ENCODE results near the gene DHX38. TPM values are rescaled to one million over a fixed set of nuclear protein-coding genes. Genes with fewer than 3 reads are reported as not detected.
A peak's percentile ranks its signal among the peaks of the same experiment; 100 is the strongest.

The DHX38 gene
- total and polyA plus RNA-seq, 4 donors: 13.9 to 40.9 (median 22.7) TPM

DNA sequence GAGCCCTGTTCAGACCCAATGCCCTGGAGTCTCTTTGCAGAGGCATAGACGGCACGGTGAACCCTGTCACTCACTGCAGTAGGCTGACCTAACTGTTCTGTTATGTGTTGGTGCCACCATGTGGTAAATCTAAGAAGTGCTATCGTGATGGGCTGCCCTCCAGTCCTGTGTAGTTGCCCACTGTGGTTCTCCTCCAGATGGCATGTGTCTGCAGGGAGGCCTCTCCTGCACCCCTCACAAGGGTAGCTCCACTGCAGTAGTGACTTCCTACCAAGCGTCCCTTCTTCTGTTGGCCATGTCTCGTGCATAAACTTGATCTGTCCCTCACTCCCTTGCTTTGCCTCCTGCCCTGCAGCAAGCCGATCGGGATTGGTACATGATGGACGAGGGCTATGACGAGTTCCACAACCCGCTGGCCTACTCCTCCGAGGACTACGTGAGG is 5.8 kb downstream of the DHX38 start:
- no peak for TF ChIP-seq YY1 (IDR thresholded peaks at IDR 0.05)
- TF ChIP-seq HNF4A (conservative IDR thresholded peaks at IDR 0.05): peak in 1 of 2 donors; percentile 34
- peak; percentile 84 to 93 for TF ChIP-seq RAD21 (IDR thresholded peaks at IDR 0.05)
- TF ChIP-seq, protein P1, sequence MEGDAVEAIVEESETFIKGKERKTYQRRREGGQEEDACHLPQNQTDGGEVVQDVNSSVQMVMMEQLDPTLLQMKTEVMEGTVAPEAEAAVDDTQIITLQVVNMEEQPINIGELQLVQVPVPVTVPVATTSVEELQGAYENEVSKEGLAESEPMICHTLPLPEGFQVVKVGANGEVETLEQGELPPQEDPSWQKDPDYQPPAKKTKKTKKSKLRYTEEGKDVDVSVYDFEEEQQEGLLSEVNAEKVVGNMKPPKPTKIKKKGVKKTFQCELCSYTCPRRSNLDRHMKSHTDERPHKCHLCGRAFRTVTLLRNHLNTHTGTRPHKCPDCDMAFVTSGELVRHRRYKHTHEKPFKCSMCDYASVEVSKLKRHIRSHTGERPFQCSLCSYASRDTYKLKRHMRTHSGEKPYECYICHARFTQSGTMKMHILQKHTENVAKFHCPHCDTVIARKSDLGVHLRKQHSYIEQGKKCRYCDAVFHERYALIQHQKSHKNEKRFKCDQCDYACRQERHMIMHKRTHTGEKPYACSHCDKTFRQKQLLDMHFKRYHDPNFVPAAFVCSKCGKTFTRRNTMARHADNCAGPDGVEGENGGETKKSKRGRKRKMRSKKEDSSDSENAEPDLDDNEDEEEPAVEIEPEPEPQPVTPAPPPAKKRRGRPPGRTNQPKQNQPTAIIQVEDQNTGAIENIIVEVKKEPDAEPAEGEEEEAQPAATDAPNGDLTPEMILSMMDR (IDR thresholded peaks at IDR 0.05; ENCODE audit: low read depth, low read length, missing input control): peak; percentile 66
- 65% methylated on average over 12 of the region's 12 CpGs for WGBS
- H3K4me1 ChIP-seq (ENCODE audit: control insufficient read depth in 4 of 4, insufficient read depth in 4 of 4, low read length in 3 of 4): peaks cover 0 to 14% (median 10%) of the 10 kb centered on the region in 4 donors
- no peak overlapping the region for H3K27ac ChIP-seq (ENCODE audit: low read depth in 1 of 2, low read length in 2 of 2)
- H3K36me3 ChIP-seq (ENCODE audit: control insufficient read depth in 4 of 4, insufficient read depth in 3 of 4, low read depth in 1 of 4, low read length in 3 of 4): peaks cover 24 to 80% (median 68%) of the 10 kb centered on the region in 4 donors
- H3K9me3 ChIP-seq (ENCODE audit: control insufficient read depth in 4 of 4, low read length in 3 of 4): no peaks in the 10 kb centered on the region
- no peak overlapping the region for H3K4me3 ChIP-seq (ENCODE audit: low read depth in 1 of 3, low read length in 3 of 3)
- H3K9ac ChIP-seq (ENCODE audit: low read depth in 1 of 2, low read length in 2 of 2): no peak overlapping the region
- peak; percentile 63 for DNase-seq (ENCODE audit: low spot score)
- no peaks in the 10 kb centered on the region for H3K27me3 ChIP-seq (ENCODE audit: control insufficient read depth in 4 of 4, insufficient read depth in 4 of 4, low read length in 3 of 4)

DNA sequence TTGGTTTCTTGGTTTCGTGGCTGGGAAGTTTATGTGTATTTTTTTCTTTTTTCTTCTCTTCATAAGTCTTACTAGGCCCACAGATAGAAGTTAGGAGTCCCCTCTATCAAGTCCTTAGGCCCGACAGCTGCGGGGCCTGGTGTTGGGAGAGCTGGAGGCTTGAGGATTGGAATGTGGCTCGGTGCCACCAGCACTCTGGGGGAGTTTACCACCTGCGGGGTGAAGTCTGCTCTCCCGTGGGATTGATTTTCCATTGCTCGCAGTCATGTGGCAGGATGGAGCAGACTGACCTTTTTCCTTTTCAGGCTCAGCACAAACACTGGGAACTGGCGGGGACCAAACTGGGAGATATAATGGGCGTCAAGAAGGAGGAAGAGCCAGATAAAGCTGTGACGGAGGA is 7.5 kb downstream of the DHX38 start:
- no peaks in the 10 kb centered on the region for H3K9me3 ChIP-seq (ENCODE audit: control insufficient read depth in 4 of 4, low read length in 3 of 4)
- H3K4me1 ChIP-seq (ENCODE audit: control insufficient read depth in 4 of 4, insufficient read depth in 4 of 4, low read length in 3 of 4): no peaks in the 10 kb centered on the region
- DNase-seq (ENCODE audit: low spot score): no peak
- H3K9ac ChIP-seq (ENCODE audit: low read depth in 1 of 2, low read length in 2 of 2): no peak overlapping the region
- H3K27me3 ChIP-seq (ENCODE audit: control insufficient read depth in 4 of 4, insufficient read depth in 4 of 4, low read length in 3 of 4): no peaks in the 10 kb centered on the region
- peaks cover 35 to 95% (median 80%) of the 10 kb centered on the region in 4 donors for H3K36me3 ChIP-seq (ENCODE audit: control insufficient read depth in 4 of 4, insufficient read depth in 3 of 4, low read depth in 1 of 4, low read length in 3 of 4)
- no peak overlapping the region for H3K4me3 ChIP-seq (ENCODE audit: low read depth in 1 of 3, low read length in 3 of 3)
- 82% methylated on average over 10 of the region's 10 CpGs for WGBS
- no peak overlapping the region for H3K27ac ChIP-seq (ENCODE audit: low read depth in 1 of 2, low read length in 2 of 2)
- TF ChIP-seq RAD21 (IDR thresholded peaks at IDR 0.05) (no peak), TAF1 (conservative IDR thresholded peaks at IDR 0.05) (no peak)

DNA sequence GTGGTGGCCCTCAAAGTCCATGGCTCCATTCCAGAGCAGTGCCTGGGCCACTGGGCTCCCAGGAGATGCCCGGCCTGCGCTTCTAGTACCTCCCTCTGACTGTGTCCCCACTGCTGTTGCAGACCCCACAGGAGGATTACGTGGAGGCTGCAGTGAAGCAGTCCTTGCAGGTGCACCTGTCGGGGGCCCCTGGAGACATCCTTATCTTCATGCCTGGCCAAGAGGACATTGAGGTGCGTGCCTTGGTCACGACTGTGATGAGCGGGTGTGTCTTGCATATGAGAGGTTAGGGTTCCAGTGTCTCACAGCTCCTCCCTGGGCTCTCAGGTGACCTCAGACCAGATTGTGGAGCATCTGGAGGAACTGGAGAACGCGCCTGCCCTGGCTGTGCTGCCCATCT is 11.3 kb downstream of the DHX38 start:
- Histone ChIP-seq H3K9ac (ENCODE audit: low read depth in 1 of 2, low read length in 2 of 2) (no peak overlapping the region), H3K4me1 (ENCODE audit: control insufficient read depth in 4 of 4, insufficient read depth in 4 of 4, low read length in 3 of 4) (no peaks in the 10 kb centered on the region), H3K27ac (ENCODE audit: low read depth in 1 of 2, low read length in 2 of 2) (no peak overlapping the region), H3K9me3 (ENCODE audit: control insufficient read depth in 4 of 4, low read length in 3 of 4) (no peaks in the 10 kb centered on the region), H3K4me3 (ENCODE audit: low read depth in 1 of 3, low read length in 3 of 3) (no peak overlapping the region), H3K36me3 (ENCODE audit: control insufficient read depth in 4 of 4, insufficient read depth in 3 of 4, low read depth in 1 of 4, low read length in 3 of 4) (peaks cover 36 to 100% (median 88%) of the 10 kb centered on the region in 4 donors), H3K27me3 (ENCODE audit: control insufficient read depth in 4 of 4, insufficient read depth in 4 of 4, low read length in 3 of 4) (no peaks in the 10 kb centered on the region)
- 95% methylated on average over 9 of the region's 9 CpGs for WGBS
- DNase-seq (ENCODE audit: low spot score): no peak
- no peak for TF ChIP-seq HNF4A (conservative IDR thresholded peaks at IDR 0.05)
- TF ChIP-seq RAD21 (IDR thresholded peaks at IDR 0.05): no peak

DNA sequence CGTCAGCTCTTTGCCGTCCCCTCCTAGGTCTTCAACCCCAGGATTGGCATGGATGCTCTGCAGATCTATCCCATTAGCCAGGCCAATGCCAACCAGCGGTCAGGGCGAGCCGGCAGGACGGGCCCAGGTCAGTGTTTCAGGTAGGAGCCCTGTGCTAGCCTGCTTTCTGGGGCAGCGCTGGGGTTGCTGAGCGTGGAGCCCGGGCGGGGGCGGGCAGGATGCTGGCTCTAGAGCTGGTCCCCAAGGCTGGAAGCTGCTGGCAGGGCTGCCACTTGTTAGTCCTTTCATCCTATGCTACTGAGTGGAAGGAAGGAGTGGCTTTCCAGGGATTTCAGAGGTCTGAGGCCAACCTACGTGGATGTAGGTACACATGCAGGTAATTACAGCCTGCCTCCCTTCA is 12.3 kb downstream of the DHX38 start:
- WGBS: 97% methylated on average over 12 of the region's 12 CpGs
- TF ChIP-seq SP1 (IDR thresholded peaks at IDR 0.05) (no peak), EGR1 (IDR thresholded peaks at IDR 0.05; ENCODE audit: low read depth in 2 of 2) (no peak), FOXA1 (IDR thresholded peaks at IDR 0.05) (no peak), GABPA (IDR thresholded peaks at IDR 0.05 in 1 of 2, conservative IDR thresholded peaks at IDR 0.05 in 1 of 2) (no peak)
- no peaks in the 10 kb centered on the region for H3K4me1 ChIP-seq (ENCODE audit: control insufficient read depth in 4 of 4, insufficient read depth in 4 of 4, low read length in 3 of 4)
- no peak overlapping the region for H3K27ac ChIP-seq (ENCODE audit: low read depth in 1 of 2, low read length in 2 of 2)
- H3K9ac ChIP-seq (ENCODE audit: low read depth in 1 of 2, low read length in 2 of 2): no peak overlapping the region
- DNase-seq (ENCODE audit: low spot score): no peak
- no peaks in the 10 kb centered on the region for H3K9me3 ChIP-seq (ENCODE audit: control insufficient read depth in 4 of 4, low read length in 3 of 4)
- H3K36me3 ChIP-seq (ENCODE audit: control insufficient read depth in 4 of 4, insufficient read depth in 3 of 4, low read depth in 1 of 4, low read length in 3 of 4): peaks cover 33 to 100% (median 89%) of the 10 kb centered on the region in 4 donors
- no peaks in the 10 kb centered on the region for H3K27me3 ChIP-seq (ENCODE audit: control insufficient read depth in 4 of 4, insufficient read depth in 4 of 4, low read length in 3 of 4)
- no peak overlapping the region for H3K4me3 ChIP-seq (ENCODE audit: low read depth in 1 of 3, low read length in 3 of 3)
